NK-92 (cell line): ENCODE results near the gene C11orf42.
"Not testable (repeated sequence)": the region's sequence is repeated elsewhere in the genome, so short reads cannot be mapped to it uniquely, and the experiment has no call there.

Experiments
- DNase-seq: peaks from one replicate; lab custom pipeline; 2025; ENCODE audit not compliant: unreplicated experiment; lab: John Stamatoyannopoulos, UW

C11orf42 gene

DNA sequence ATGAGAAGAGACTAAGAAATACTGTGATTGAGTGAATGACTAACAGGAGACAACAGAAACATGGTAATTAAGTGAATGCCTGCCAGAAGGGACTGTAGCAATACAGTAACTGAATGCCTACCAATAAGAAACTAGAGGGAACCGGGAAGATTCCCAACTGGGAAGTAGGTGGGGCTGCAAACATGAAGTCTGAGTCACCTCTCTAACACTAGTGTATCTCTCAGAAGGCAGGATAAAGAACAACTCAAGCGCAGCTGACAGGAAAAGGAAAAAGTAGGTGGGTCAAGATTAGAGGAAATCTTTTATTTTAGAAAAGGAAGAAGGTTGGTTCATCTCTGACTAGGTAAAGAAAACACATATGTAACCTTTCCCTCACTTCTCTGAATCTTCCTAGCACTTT, 14.0 kb downstream of the C11orf42 start:
- no peak for DNase-seq

GRCh38 chr11:6223854-6224253, 18.5 kb downstream of the C11orf42 start:
- no peak for DNase-seq

GRCh38 chr11:6224421-6224820, 19.1 kb downstream of the C11orf42 start:
- no peak for DNase-seq

DNA sequence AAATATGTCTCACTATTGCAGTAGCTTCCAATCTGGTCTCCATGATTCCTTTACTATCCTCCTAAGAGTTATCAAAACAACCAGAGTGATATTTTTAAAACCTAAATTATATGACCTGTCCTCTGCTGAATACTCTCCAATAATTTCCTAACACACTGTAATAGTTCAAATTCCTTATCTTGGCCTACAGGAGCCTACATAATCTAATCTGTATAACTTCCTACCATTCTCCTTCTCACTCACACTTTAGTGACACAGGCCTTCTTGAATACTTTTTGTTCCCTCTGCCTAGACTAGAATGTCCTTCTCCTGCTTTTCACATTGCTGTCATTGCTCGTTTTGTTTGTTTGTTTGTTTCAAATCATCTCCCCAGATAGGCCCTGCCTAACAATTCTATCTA, 19.7 kb downstream of the C11orf42 start:
- no peak for DNase-seq

GRCh38 chr11:6225896-6226295, 20.5 kb downstream of the C11orf42 start:
- no peak for DNase-seq

- DNase-seq = no peak
Observed at GRCh38 chr11:6228520-6228919, 23.2 kb downstream of the C11orf42 start.

DNA sequence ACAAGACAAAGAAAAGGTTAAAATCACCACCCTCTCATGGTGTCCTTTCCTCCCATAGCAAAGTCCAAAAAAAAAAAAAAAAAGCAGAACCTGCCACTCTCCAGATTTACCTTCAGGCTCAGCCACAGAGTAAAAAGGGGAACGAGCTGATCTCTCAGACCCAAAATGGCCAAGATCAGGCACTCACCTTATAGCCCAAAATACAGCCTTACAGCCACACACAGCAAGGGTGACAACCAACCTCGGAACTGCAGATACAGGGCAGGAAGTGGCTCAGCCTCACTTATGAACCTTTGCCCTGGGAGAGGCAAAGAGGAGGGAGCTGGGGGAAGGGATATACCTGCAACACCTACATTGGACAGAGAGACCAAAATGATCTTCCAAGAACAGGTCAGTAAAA, 24.6 kb downstream of the C11orf42 start:
- no peak for DNase-seq

- no peak for DNase-seq
Observed at GRCh38 chr11:6232899-6233298, 27.5 kb downstream of the C11orf42 start.

GRCh38 chr11:6233984-6234386, 28.6 kb downstream of the C11orf42 start:
- no peak for DNase-seq

DNA sequence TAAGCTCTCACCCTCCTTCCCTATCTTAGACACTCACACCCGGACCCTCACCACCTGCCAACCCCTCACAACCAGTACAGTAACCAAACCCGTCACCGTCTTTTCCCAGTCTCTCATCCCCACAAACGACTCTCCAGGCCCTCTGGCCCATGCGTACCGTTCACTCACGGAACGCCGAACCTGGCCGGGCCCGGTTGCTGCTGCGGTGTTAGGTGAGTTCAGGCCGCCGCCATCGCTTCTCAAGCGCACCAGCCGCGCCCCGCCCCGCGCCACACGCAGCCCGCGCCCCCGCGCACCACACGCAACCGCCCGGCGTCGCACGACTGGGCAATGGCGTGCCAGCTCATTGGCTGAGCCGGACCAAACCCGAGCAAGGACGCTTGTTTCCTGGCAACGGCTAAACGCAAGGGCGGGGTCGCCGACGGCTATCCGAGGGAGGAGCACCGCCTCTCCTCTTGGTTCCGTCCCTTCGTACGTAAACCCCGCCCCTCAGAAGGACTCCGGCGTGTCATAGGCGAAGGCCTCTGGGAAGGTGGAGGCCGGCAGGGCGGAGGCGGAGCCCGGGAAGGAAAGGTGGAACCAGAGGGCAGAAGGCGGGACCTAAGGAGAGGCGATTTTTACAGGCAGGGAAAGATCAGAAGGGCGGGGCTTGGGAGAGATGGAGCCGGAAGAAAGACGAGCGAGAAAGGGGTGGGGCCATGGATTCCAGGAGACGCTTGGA, 29.2 kb downstream of the C11orf42 start, which contains the start of gene FHIP1B:
Gene FHIP1B (minus strand): TSS at position 250 of the 721 bp plus-strand sequence. CDS start 10,120 bp downstream, outside the sequence.
- DNase-seq = peak; percentile 98

DNA sequence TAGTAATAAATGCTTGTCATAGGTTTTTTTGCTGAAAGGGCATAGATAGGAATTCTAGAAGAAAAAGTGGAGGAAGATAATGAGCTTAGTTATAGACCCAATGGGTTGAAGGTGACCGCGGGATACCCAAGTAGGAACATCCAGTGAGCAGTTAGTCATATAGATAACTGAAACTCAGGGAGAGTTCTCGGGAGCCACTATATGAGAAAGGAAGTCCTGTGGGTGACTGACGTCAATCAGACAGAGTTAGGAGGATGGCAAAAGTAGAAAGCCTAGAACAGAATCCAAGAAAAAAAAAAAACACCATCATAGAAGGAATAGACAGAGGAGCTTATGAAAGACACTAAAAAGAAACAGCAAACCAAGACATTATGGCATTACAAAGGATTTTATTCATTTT, 31.9 kb downstream of the C11orf42 start:
- no peak for DNase-seq

GRCh38 chr11:6237761-6238302, 32.5 kb downstream of the C11orf42 start:
- no peak for DNase-seq

DNA sequence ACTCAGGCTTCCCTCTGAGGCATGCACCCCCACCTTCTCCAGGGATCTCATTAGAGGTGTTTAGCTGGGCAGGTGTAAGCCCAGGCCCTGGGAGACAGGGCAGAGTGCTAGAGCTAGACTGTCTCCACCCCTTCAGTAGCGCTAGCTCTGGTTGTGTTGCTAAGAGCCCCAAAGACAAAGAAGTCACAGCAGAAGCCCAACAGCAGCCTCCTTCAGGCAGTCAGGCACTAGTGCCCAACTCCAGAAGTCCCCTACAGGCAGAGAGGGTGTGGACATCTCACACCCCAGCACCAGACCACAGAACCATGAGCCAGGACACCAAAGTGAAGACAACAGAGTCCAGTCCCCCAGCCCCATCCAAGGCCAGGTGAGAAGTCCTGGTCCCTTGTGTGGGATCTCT, 33.5 kb downstream of the C11orf42 start, which contains the start of gene CNGA4:
Gene CNGA4 (plus strand): TSS at position 188 of the 400 bp plus-strand sequence. CDS start 118 bp downstream, at position 306.
- no peak for DNase-seq

DNA sequence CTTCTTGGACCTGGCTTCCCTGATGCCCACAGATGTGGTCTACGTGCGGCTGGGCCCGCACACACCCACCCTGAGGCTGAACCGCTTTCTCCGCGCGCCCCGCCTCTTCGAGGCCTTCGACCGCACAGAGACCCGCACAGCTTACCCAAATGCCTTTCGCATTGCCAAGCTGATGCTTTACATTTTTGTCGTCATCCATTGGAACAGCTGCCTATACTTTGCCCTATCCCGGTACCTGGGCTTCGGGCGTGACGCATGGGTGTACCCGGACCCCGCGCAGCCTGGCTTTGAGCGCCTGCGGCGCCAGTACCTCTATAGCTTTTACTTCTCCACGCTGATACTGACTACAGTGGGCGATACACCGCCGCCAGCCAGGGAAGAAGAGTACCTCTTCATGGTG, 34.8 kb downstream of the C11orf42 start:
- no peak for DNase-seq

- no peak for DNase-seq
Observed at GRCh38 chr11:6240781-6241180, 35.4 kb downstream of the C11orf42 start.

- no peak for DNase-seq
Observed at GRCh38 chr11:6241316-6241715, 36.0 kb downstream of the C11orf42 start.

DNA sequence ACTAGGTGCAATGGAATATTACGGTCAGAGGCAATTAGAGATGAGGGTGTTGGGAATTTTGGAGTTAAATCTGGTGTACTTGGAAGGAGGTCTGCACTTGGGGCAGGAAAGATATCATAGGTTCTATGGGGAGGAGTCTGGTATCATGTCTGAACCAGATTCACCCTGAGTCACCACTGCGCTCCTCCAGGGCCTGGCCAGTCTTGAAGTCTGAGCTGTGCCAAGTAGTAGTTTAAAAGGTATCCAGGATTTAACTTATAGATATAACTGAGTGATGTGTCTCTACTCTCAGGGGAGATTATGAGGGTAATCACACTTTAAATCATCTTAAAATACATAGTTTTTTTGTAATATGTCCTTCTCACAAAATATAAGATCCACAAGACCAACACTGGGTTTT, 40.2 kb downstream of the C11orf42 start:
- DNase-seq = no peak

- DNase-seq = no peak
Observed at GRCh38 chr11:6248248-6248647, 42.9 kb downstream of the C11orf42 start.

- not testable (repeated sequence) for DNase-seq
Observed at GRCh38 chr11:6248897-6249296, 43.5 kb downstream of the C11orf42 start.

DNA sequence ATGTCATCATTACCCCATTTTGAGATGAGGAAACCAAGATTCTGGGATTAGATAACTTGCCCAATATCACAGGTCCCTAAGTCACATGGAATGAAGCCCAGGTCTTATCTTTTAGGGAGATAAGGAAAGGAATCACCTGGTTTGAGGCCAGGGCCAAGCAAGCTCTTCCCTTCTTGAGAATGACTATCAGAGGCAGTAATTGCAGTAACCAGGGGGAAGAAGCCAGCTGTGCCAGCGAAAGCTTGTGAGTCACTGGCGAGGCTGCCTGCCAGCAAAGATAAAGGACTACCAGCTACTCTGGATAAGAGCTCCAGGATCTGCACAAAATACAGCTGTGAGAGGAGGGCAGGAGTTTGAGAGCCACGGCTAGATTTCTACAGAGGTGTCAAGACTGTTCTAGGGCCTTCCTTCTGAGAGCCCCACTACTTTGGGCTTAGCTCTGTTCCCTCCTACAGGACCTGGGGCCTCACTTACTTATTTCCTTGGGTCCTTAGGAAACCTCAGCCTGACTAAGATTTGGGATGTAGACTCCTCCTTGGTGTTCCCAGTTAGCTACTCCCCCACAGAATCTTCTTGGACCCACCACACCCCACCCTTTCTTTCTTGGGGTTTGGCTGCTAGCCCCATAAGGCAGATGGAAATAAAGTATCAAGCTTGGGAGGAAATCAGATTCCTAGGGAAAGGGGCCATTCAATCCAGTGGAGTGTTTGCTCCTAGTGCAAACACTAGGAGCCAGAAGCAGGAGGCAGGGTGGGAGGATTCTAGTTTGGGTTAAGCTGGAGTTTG, 44.6 kb downstream of the C11orf42 start:
- DNase-seq = no peak

DNA sequence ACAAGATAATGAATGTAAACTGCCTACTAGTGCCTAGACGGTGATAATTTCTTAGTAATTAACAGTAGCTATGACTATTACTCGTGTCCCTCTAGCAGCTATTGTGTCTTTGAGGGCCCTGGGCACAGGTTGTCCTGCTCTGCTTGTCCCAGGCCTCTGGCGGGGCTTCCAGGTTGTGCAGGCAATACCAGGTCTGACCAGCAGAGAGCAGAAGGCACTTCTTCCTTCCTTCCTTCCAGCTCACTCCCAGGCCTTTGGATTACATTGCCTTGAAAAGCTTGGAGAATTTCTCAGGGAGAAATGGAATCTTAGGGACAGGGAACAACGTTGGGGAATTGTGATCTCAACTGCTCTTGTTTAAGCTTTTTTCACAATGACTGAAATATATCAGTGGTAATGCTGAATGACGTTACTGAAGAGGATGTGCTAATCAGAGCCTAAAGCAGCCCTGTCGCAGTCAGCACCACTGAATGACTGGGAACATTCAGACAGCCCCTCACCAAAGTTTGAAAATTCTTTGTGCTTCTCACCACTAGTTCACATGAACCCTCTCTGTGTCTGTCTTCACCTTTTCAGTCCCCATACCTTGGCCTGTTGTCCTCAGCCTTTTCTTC, 45.9 kb downstream of the C11orf42 start:
- no peak for DNase-seq
